B cell (primary cell): ENCODE measurements around the gene RGS7. TPM values are rescaled to one million over a fixed set of nuclear protein-coding genes. Genes with fewer than 3 reads are reported as not detected.

Experiments
- ATAC-seq: fragments of 200-7000 bp; cut with Tn5 transposase; one replicate; pipeline ENCODE4 v1.10.0; 2021; ENCODE audit warnings: low read depth, mild to moderate bottlenecking, moderate number of reproducible peaks, moderate library complexity
- CTCF ChIA-PET: fragments of 350-600 bp; sonication (Branson Sonifier 250); formaldehyde crosslinking; loops from one replicate; lab custom pipeline; 2021; ENCODE audit warnings: antibody characterized with exemption, inconsistent platforms; lab: Charles Lee
- POLR2A ChIA-PET: fragments of 350-600 bp; sonication (Branson Sonifier 250); formaldehyde crosslinking; loops from one replicate; lab custom pipeline; 2021; ENCODE audit warnings: antibody characterized with exemption; lab: Charles Lee
- DNase-seq: peaks from one replicate; pipeline ENCODE4 v3.0.0; 2013
- H2AFZ ChIP-seq: 2 replicates; pipeline ENCODE4 v1.6.1; 2012; ENCODE audit warnings: mild to moderate bottlenecking, low read depth, low read length; ENCODE audit not compliant: insufficient read depth, poor library complexity, severe bottlenecking
- H3K27ac ChIP-seq, 2 donors: 1 replicate in 1 of 2; 2 replicates in 1 of 2; pipeline ENCODE4 v1.5.1; 2012 to 2013; ENCODE audit warnings: low read length in 2 of 2, mild to moderate bottlenecking in 2 of 2, moderate library complexity in 1 of 2
- H3K27me3 ChIP-seq, 4 experiments: fragments of 200-600 bp in 1 of 4; sonication (generic) in 1 of 4; replicated peaks in 1 of 4; 1 replicate in 2 of 4; 2 replicates in 2 of 4; pipeline versions ENCODE4 v1.6.1 to v1.7.0; 2013 to 2016; ENCODE audit warnings: low read length in 3 of 4, mild to moderate bottlenecking in 2 of 4, mixed read lengths in 1 of 4, moderate library complexity in 1 of 4; ENCODE audit not compliant: insufficient read depth in 4 of 4, control insufficient read depth in 3 of 4; ENCODE audit errors: control extremely low read depth in 1 of 4
- H3K36me3 ChIP-seq, 2 experiments: replicated peaks in 1 of 2; 1 replicate in 1 of 2; 2 replicates in 1 of 2; pipeline versions ENCODE4 v1.6.1 to v1.7.1; 2013; ENCODE audit warnings: low read length in 1 of 2; ENCODE audit not compliant: insufficient read depth in 2 of 2, control insufficient read depth in 1 of 2; ENCODE audit errors: control extremely low read depth in 1 of 2, extremely low read depth in 1 of 2
- H3K4me1 ChIP-seq, 2 donors: fragments of 200-600 bp in 1 of 2; sonication (generic) in 1 of 2; 1 replicate in 1 of 2; 2 replicates in 1 of 2; pipeline versions ENCODE4 v1.5.1 to v1.6.1; 2013 to 2017; ENCODE audit warnings: low read length in 2 of 2; ENCODE audit not compliant: control insufficient read depth in 2 of 2, insufficient read depth in 2 of 2
- H3K4me2 ChIP-seq: replicated peaks from 2 replicates; pipeline ENCODE3; 2012; ENCODE audit warnings: mild to moderate bottlenecking, low read depth, low read length; ENCODE audit not compliant: poor library complexity, severe bottlenecking
- H3K4me3 ChIP-seq, 5 experiments: fragments of 200-600 bp in 1 of 5; sonication (generic) in 1 of 5; 1 replicate in 3 of 5; 2 replicates in 2 of 5; pipeline versions ENCODE4 v1.5.1 to v1.7.0; 2011 to 2016; ENCODE audit warnings: low read length in 4 of 5, mild to moderate bottlenecking in 4 of 5, low read depth in 2 of 5, control low read depth in 1 of 5, moderate library complexity in 1 of 5; ENCODE audit not compliant: insufficient read depth in 1 of 5; ENCODE audit errors: control extremely low read depth in 1 of 5, extremely low read depth in 1 of 5
- H3K79me2 ChIP-seq: fragments of 200-600 bp; sonication (generic); one replicate; pipeline ENCODE4 v1.6.0; 2016; ENCODE audit warnings: low read length; ENCODE audit not compliant: control insufficient read depth, insufficient read depth
- H3K9ac ChIP-seq: fragments of 200-600 bp; sonication (generic); 2 replicates; pipeline ENCODE4 v1.6.1; 2017; ENCODE audit warnings: mild to moderate bottlenecking, low read length, moderate library complexity
- H3K9me3 ChIP-seq, 3 donors: one replicate each; pipeline versions ENCODE4 v1.6.1 to v1.7.1; 2013; ENCODE audit warnings: low read length in 2 of 3; ENCODE audit not compliant: control insufficient read depth in 2 of 3, insufficient read depth in 1 of 3; ENCODE audit errors: control extremely low read depth in 1 of 3
- H4K20me1 ChIP-seq: 2 replicates; pipeline ENCODE4 v1.6.0; 2012; ENCODE audit warnings: mild to moderate bottlenecking, low read length; ENCODE audit not compliant: insufficient read depth, control insufficient read depth, poor library complexity, severe bottlenecking
- H3K27ac Mint-ChIP-seq: one replicate; pipeline ENCODE4 v1.8.0; 2021; ENCODE audit warnings: mixed read lengths
- H3K27me3 Mint-ChIP-seq: one replicate; pipeline ENCODE4 v1.8.0; 2021; ENCODE audit warnings: mixed read lengths
- H3K4me1 Mint-ChIP-seq: one replicate; pipeline ENCODE4 v1.8.0; 2021; ENCODE audit warnings: mixed read lengths
- H3K4me3 Mint-ChIP-seq: one replicate; pipeline ENCODE4 v1.8.0; 2021; ENCODE audit warnings: mixed read lengths
- H3K9me3 Mint-ChIP-seq: one replicate; pipeline ENCODE4 v1.8.0; 2022; ENCODE audit warnings: mixed read lengths; ENCODE audit not compliant: insufficient read depth
- CTCF ChIP-seq: fragments of 200-600 bp; IDR thresholded peaks from one replicate; pipeline ENCODE4 v1.8.0; 2022; ENCODE audit warnings: antibody characterized with exemption, mild to moderate bottlenecking
- EZH2 ChIP-seq: IDR thresholded peaks from 2 replicates; pipeline ENCODE4 v1.6.1; 2012; ENCODE audit warnings: borderline replicate concordance, low read depth, mild to moderate bottlenecking, moderate library complexity, low read length; ENCODE audit not compliant: insufficient read depth, poor library complexity, severe bottlenecking
- WGBS: methylation state at CpG from one replicate; pipeline ENCODE4 v1.1.5; 2013; ENCODE audit warnings: missing lambda C conversion rate; ENCODE audit not compliant: insufficient coverage; 5-methylcytosine and 5-hydroxymethylcytosine counted together
- intact Hi-C: fragments of 100-400 bp; cut with micrococcal nuclease; formaldehyde crosslinking; loops from one replicate; pipeline ENCODE4 v1.10.0; 2022
- polyA plus RNA-seq: library from polyadenylated mRNA; depleted of rRNA; stranded (reverse); fragments of >200 nt; gene quantifications from 2 replicates; pipeline ENCODE4 v1.2.3, GENCODE V29; 2012
- total RNA-seq, 2 donors: library from RNA; stranded (reverse); fragments of 120-200 nt in 1 of 2; gene quantifications; 1 replicate in 1 of 2; 2 replicates in 1 of 2; pipeline versions ENCODE4 v1.2.3 to v1.2.4, GENCODE V29; 2013 to 2022

RGS7 gene
- total and polyA plus RNA-seq, 2 donors (not counting 1 experiment from before 2014, with no cell fraction given) = 0.15 to 1.8 TPM

- H3K9me3 Mint-ChIP-seq = peaks cover 2% of the 10 kb centered on the region
- Histone ChIP-seq H3K9ac (no peak overlapping the region), H3K27ac (no peak overlapping the region), H3K4me3 (no peak overlapping the region), H2AFZ (no peak overlapping the region), H3K9me3 (no peaks in the 10 kb centered on the region), H3K4me1 (no peaks in the 10 kb centered on the region), H3K27me3 (no peaks in the 10 kb centered on the region), H3K79me2 (no peaks in the 10 kb centered on the region), H4K20me1 (no peaks in the 10 kb centered on the region), H3K36me3 (no peaks in the 10 kb centered on the region), H3K4me2 (no peak overlapping the region)
- TF ChIP-seq EZH2 = no peak
- no peak for TF ChIP-seq CTCF
- no peaks in the 10 kb centered on the region for H3K4me1 Mint-ChIP-seq
- ChIA-PET CTCF (no interaction called here), POLR2A (no interaction called here)
- ATAC-seq = no peak
- WGBS = 93% methylated on average over 2 of the region's 2 CpGs
- intact Hi-C loops = no loop called here
- no peak overlapping the region for H3K27ac Mint-ChIP-seq
- no peaks in the 10 kb centered on the region for H3K27me3 Mint-ChIP-seq
- DNase-seq = no peak
- no peak overlapping the region for H3K4me3 Mint-ChIP-seq
Observed at GRCh38 chr1:241045659-241046058, 311.3 kb downstream of the RGS7 start.

- no peaks in the 10 kb centered on the region for H3K4me1 Mint-ChIP-seq
- no peaks in the 10 kb centered on the region for H3K36me3 ChIP-seq
- no peak overlapping the region for H3K4me3 ChIP-seq
- ChIA-PET CTCF (no interaction called here), POLR2A (no interaction called here)
- 79% methylated on average over 2 of the region's 9 CpGs for WGBS
- no peaks in the 10 kb centered on the region for H4K20me1 ChIP-seq
- no peak overlapping the region for H3K27ac ChIP-seq
- H2AFZ ChIP-seq = no peak overlapping the region
- no peaks in the 10 kb centered on the region for H3K27me3 Mint-ChIP-seq
- DNase-seq = no peak
- H3K9me3 ChIP-seq = no peaks in the 10 kb centered on the region
- TF ChIP-seq EZH2 = no peak
- TF ChIP-seq CTCF = no peak
- H3K27me3 ChIP-seq = no peaks in the 10 kb centered on the region
- H3K4me1 ChIP-seq = no peaks in the 10 kb centered on the region
- H3K27ac Mint-ChIP-seq = no peak overlapping the region
- H3K9ac ChIP-seq = no peak overlapping the region
- no peaks in the 10 kb centered on the region for H3K79me2 ChIP-seq
- no peak for ATAC-seq
- H3K4me3 Mint-ChIP-seq = no peak overlapping the region
- H3K4me2 ChIP-seq = no peak overlapping the region
- intact Hi-C loops = no loop called here
- peaks cover 4% of the 10 kb centered on the region for H3K9me3 Mint-ChIP-seq
Observed at GRCh38 chr1:241034203-241034936, 322.6 kb downstream of the RGS7 start.
